A673 (cell line): ENCODE results near the gene VPS8. TPM values are rescaled to one million over a fixed set of nuclear protein-coding genes. Genes with fewer than 3 reads are reported as not detected.

Experiments used
- BruUV-seq: library from RNA; stranded (reverse); fragments of 400-500 nt; replicated peaks from 2 replicates; lab custom pipeline; 2021; lab: Mats Ljungman, UMichigan
- CTCF ChIA-PET: fragments of 300-600 bp; sonication (Branson Sonifier 250); formaldehyde crosslinking; loops from one replicate; lab custom pipeline; 2022; ENCODE audit warnings: antibody characterized with exemption; lab: Charles Lee
- POLR2A ChIA-PET: fragments of 300-600 bp; sonication (Branson Sonifier 250); formaldehyde crosslinking; loops from one replicate; lab custom pipeline; 2022; ENCODE audit warnings: antibody characterized with exemption; ENCODE audit not compliant: low non-redundant PET; lab: Charles Lee
- DNase-seq: peaks from one replicate; pipeline ENCODE4 v3.0.0-alpha.2; 2015; ENCODE audit warnings: low spot score
- H3K27ac ChIP-seq: fragments of 200-600 bp; sonication (generic); 2 replicates; pipeline ENCODE4 v1.5.1; 2016; ENCODE audit warnings: mixed run types, low read depth, mild to moderate bottlenecking, mixed read lengths, antibody characterized with exemption, low read length; ENCODE audit not compliant: poor library complexity, severe bottlenecking
- H3K27me3 ChIP-seq: fragments of 200-600 bp; sonication (generic); replicated peaks from 2 replicates; pipeline ENCODE4 v1.6.1; 2017; ENCODE audit warnings: mixed run types, low read depth, mild to moderate bottlenecking, mixed read lengths, antibody characterized with exemption, low read length; ENCODE audit not compliant: insufficient read depth, poor library complexity
- H3K36me3 ChIP-seq: fragments of 200-600 bp; sonication (generic); 2 replicates; pipeline ENCODE4 v1.6.1; 2016; ENCODE audit warnings: mixed run types, mild to moderate bottlenecking, mixed read lengths, antibody characterized with exemption, low read length; ENCODE audit not compliant: insufficient read depth, poor library complexity, severe bottlenecking
- H3K4me1 ChIP-seq: fragments of 200-600 bp; sonication (generic); 2 replicates; pipeline ENCODE4 v1.6.1; 2017; ENCODE audit warnings: mixed run types, mild to moderate bottlenecking, mixed read lengths, antibody characterized with exemption, low read length; ENCODE audit not compliant: insufficient read depth, poor library complexity, severe bottlenecking
- H3K4me3 ChIP-seq: fragments of 200-600 bp; sonication (generic); 2 replicates; pipeline ENCODE4 v1.5.1; 2016; ENCODE audit warnings: low read depth, mixed run types, mild to moderate bottlenecking, mixed read lengths, low read length; ENCODE audit not compliant: poor library complexity, severe bottlenecking
- H3K9me3 ChIP-seq: fragments of 200-600 bp; sonication (generic); 2 replicates; pipeline ENCODE4 v1.6.1; 2016; ENCODE audit warnings: mixed run types, low read depth, mild to moderate bottlenecking, mixed read lengths, antibody characterized with exemption, low read length; ENCODE audit not compliant: poor library complexity, severe bottlenecking
- EZH2 ChIP-seq: fragments of 200-600 bp; sonication (generic); IDR thresholded peaks from 2 replicates; pipeline ENCODE4 v1.6.1; 2017; ENCODE audit warnings: borderline replicate concordance, low read depth, mild to moderate bottlenecking, mixed read lengths, antibody characterized with exemption, low read length; ENCODE audit not compliant: poor library complexity, severe bottlenecking
- intact Hi-C: fragments of 100-400 bp; cut with micrococcal nuclease; formaldehyde crosslinking; loops from one replicate; pipeline ENCODE4 v1.10.0; 2022; ENCODE audit not compliant: unreplicated experiment
- total RNA-seq: library from RNA; stranded (reverse); gene quantifications from 2 replicates; pipeline ENCODE4 v1.2.3, GENCODE V29; 2021
- TF ChIP-seq, protein P1 (sequence below): fragments of 300-800, 200-600 bp; sonication (generic); conservative IDR thresholded peaks from 2 replicates; pipeline ENCODE4 v1.5.1; 2017; ENCODE audit warnings: low read depth, mild to moderate bottlenecking, antibody characterized with exemption, low read length, moderate library complexity, mixed read lengths

VPS8 gene
- total RNA-seq, 1 experiment from 2014 or later = 42.3 TPM

GRCh38 chr3:184796954-184797353, 15.0 kb upstream of the VPS8 start:
- H3K27ac ChIP-seq = no peak overlapping the region
- POLR2A ChIA-PET = no interaction called here
- BruUV-seq = no TSS peak
- H3K9me3 ChIP-seq = no peaks in the 10 kb centered on the region
- no peaks in the 10 kb centered on the region for H3K4me1 ChIP-seq
- CTCF ChIA-PET = no interaction called here
- H3K36me3 ChIP-seq = no peaks in the 10 kb centered on the region
- TF ChIP-seq, protein P1, sequence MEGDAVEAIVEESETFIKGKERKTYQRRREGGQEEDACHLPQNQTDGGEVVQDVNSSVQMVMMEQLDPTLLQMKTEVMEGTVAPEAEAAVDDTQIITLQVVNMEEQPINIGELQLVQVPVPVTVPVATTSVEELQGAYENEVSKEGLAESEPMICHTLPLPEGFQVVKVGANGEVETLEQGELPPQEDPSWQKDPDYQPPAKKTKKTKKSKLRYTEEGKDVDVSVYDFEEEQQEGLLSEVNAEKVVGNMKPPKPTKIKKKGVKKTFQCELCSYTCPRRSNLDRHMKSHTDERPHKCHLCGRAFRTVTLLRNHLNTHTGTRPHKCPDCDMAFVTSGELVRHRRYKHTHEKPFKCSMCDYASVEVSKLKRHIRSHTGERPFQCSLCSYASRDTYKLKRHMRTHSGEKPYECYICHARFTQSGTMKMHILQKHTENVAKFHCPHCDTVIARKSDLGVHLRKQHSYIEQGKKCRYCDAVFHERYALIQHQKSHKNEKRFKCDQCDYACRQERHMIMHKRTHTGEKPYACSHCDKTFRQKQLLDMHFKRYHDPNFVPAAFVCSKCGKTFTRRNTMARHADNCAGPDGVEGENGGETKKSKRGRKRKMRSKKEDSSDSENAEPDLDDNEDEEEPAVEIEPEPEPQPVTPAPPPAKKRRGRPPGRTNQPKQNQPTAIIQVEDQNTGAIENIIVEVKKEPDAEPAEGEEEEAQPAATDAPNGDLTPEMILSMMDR = no peak
- no peak for TF ChIP-seq EZH2
- no peak for DNase-seq
- no peaks in the 10 kb centered on the region for H3K27me3 ChIP-seq
- intact Hi-C loops = no loop called here
- no peak overlapping the region for H3K4me3 ChIP-seq

DNA sequence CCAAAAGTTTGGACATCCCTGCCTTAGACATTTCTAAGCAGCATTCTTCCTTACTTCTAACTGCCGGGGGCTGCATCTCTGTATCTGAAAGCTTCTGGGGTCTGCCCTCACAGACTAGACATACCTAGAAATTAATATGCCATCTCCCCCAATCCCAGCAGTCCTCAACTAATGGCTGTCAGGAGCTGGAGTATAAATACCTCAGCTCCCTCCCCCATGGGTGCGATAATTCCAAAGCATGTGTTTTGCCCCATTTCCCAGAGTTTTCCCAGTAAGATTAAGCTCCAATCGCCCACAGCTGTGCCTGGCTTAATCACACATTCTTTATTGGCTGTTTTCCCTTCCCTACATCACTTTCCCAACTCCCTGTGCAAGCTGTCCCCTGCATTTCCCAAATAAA, 13.8 kb upstream of the VPS8 start:
- ChIA-PET CTCF (no interaction called here), POLR2A (no interaction called here)
- no peaks in the 10 kb centered on the region for H3K9me3 ChIP-seq
- intact Hi-C loops = no loop called here
- H3K27me3 ChIP-seq = no peaks in the 10 kb centered on the region
- no peak for DNase-seq
- no TSS peak for BruUV-seq
- no peak overlapping the region for H3K4me3 ChIP-seq
- no peaks in the 10 kb centered on the region for H3K4me1 ChIP-seq
- H3K27ac ChIP-seq = no peak overlapping the region
- H3K36me3 ChIP-seq = no peaks in the 10 kb centered on the region
- TF ChIP-seq, protein P1 = no peak
- TF ChIP-seq EZH2 = no peak

- no TSS peak for BruUV-seq
- Histone ChIP-seq H3K27ac (no peak overlapping the region), H3K4me1 (no peaks in the 10 kb centered on the region), H3K36me3 (no peaks in the 10 kb centered on the region), H3K9me3 (no peaks in the 10 kb centered on the region), H3K4me3 (no peak overlapping the region), H3K27me3 (no peaks in the 10 kb centered on the region)
- intact Hi-C loops = no loop called here
- DNase-seq = no peak
- TF ChIP-seq, protein P1 = no peak
- TF ChIP-seq EZH2 = no peak
- POLR2A ChIA-PET = no interaction called here
- CTCF ChIA-PET = interaction anchor here (0.5 to 1.9 kb wide), 4 partner anchors 20 to 429 kb away, joined by 3 to 11 read pairs (median 4); partner anchors contain the start of gene EPHB3
Measured at GRCh38 chr3:184800349-184800930, 11.5 kb upstream of the VPS8 start.
